HG03097 (cell line): Measurements from ENCODE around the gene KCTD5.
"Not testable (repeated sequence)": the region's sequence is repeated elsewhere in the genome, so short reads cannot be mapped to it uniquely, and the experiment has no call there.

Source experiments
- ATAC-seq: cut with Tn5 transposase; IDR thresholded peaks from one replicate; pipeline ENCODE4 v1.9.1; 2021; ENCODE audit not compliant: unreplicated experiment, low FRiP score

KCTD5 gene

GRCh38 chr16:2696601-2697250 lies 14.4 kb downstream of the KCTD5 start:
- ATAC-seq = not testable (repeated sequence)

GRCh38 chr16:2697401-2697948 lies 15.2 kb downstream of the KCTD5 start:
- ATAC-seq = no peak

GRCh38 chr16:2698103-2698870 lies 16.0 kb downstream of the KCTD5 start:
- no peak for ATAC-seq

- ATAC-seq = no peak
Measured at GRCh38 chr16:2698965-2699750, 16.8 kb downstream of the KCTD5 start.

GRCh38 chr16:2699791-2700600 lies 17.7 kb downstream of the KCTD5 start:
- no peak for ATAC-seq

- ATAC-seq = no peak
Measured at GRCh38 chr16:2700786-2701185, 18.5 kb downstream of the KCTD5 start.

- ATAC-seq = no peak
Measured at GRCh38 chr16:2701272-2701671, 18.9 kb downstream of the KCTD5 start.

GRCh38 chr16:2701713-2702437 lies 19.6 kb downstream of the KCTD5 start:
- ATAC-seq = no peak

GRCh38 chr16:2702438-2702825 lies 20.1 kb downstream of the KCTD5 start:
- ATAC-seq = no peak

GRCh38 chr16:2702871-2703745 lies 20.8 kb downstream of the KCTD5 start:
- ATAC-seq = no peak

GRCh38 chr16:2704166-2704982 lies 22.1 kb downstream of the KCTD5 start:
- ATAC-seq = no peak

GRCh38 chr16:2704983-2705275 lies 22.6 kb downstream of the KCTD5 start:
- no peak for ATAC-seq

GRCh38 chr16:2705351-2705750 lies 23.0 kb downstream of the KCTD5 start:
- no peak for ATAC-seq

- no peak for ATAC-seq
Measured at GRCh38 chr16:2706085-2706484, 23.8 kb downstream of the KCTD5 start.

GRCh38 chr16:2706611-2707311 lies 24.4 kb downstream of the KCTD5 start:
- ATAC-seq = no peak

GRCh38 chr16:2707368-2708289 lies 25.3 kb downstream of the KCTD5 start:
- ATAC-seq = no peak

- no peak for ATAC-seq
Measured at GRCh38 chr16:2708290-2708639, 25.9 kb downstream of the KCTD5 start.
